ENCODE measurements around the gene OVCH1.

GRCh38 chr12:29437575-29437974 lies 59.9 kb downstream of the OVCH1 start:
- no peak for TF ChIP-seq CTCF (IDR thresholded peaks at IDR 0.05)
- TF ChIP-seq POLR2A (IDR thresholded peaks at IDR 0.05): no peak
- no peak for TF ChIP-seq POLR2AphosphoS5 (IDR thresholded peaks at IDR 0.05)
- no peak for TF ChIP-seq EP300 (IDR thresholded peaks at IDR 0.05)

All from sigmoid colon (tissue), 4 donors.